ENCODE results near the gene DGKE. TPM values are rescaled to one million over a fixed set of nuclear protein-coding genes. Genes with fewer than 3 reads are reported as not detected.

The DGKE gene
- total and polyA plus RNA-seq, 2 of the 13 experiments (the other 11 are each of a cell fraction or from before 2014, with no cell fraction given) = 3.2 to 5.3 TPM

- TF ChIP-seq ZGPAT (CRISPR knock-in tag; IDR thresholded peaks at IDR 0.05) = peak; percentile 61; the same call in 1 of the 2 replicates
- 0 out of 2 replicates have a peak, but pooled peaks have one; percentile 45 for TF ChIP-seq PAWR (CRISPR knock-in tag; IDR thresholded peaks at IDR 0.05; ENCODE audit: borderline replicate concordance)
- no peak for TF ChIP-seq ZNF124 (CRISPR knock-in tag; IDR thresholded peaks at IDR 0.05)
- peak; percentile 76 for TF ChIP-seq RXRB (CRISPR knock-in tag; IDR thresholded peaks at IDR 0.05; ENCODE audit: borderline replicate concordance)
- peak; percentile 32; the same call in 1 of the 2 replicates for TF ChIP-seq POGZ (CRISPR knock-in tag; IDR thresholded peaks at IDR 0.05)
- TF ChIP-seq THAP11 (CRISPR knock-in tag; IDR thresholded peaks at IDR 0.05) = 0 out of 2 replicates have a peak, but pooled peaks have one; percentile 29
- TF ChIP-seq, protein P1, sequence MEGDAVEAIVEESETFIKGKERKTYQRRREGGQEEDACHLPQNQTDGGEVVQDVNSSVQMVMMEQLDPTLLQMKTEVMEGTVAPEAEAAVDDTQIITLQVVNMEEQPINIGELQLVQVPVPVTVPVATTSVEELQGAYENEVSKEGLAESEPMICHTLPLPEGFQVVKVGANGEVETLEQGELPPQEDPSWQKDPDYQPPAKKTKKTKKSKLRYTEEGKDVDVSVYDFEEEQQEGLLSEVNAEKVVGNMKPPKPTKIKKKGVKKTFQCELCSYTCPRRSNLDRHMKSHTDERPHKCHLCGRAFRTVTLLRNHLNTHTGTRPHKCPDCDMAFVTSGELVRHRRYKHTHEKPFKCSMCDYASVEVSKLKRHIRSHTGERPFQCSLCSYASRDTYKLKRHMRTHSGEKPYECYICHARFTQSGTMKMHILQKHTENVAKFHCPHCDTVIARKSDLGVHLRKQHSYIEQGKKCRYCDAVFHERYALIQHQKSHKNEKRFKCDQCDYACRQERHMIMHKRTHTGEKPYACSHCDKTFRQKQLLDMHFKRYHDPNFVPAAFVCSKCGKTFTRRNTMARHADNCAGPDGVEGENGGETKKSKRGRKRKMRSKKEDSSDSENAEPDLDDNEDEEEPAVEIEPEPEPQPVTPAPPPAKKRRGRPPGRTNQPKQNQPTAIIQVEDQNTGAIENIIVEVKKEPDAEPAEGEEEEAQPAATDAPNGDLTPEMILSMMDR (CRISPR knock-in tag; IDR thresholded peaks at IDR 0.05) = peak; percentile 95
- peak; percentile 34 for TF ChIP-seq FOSL2 (CRISPR knock-in tag; IDR thresholded peaks at IDR 0.05)
- TF ChIP-seq, protein P2, sequence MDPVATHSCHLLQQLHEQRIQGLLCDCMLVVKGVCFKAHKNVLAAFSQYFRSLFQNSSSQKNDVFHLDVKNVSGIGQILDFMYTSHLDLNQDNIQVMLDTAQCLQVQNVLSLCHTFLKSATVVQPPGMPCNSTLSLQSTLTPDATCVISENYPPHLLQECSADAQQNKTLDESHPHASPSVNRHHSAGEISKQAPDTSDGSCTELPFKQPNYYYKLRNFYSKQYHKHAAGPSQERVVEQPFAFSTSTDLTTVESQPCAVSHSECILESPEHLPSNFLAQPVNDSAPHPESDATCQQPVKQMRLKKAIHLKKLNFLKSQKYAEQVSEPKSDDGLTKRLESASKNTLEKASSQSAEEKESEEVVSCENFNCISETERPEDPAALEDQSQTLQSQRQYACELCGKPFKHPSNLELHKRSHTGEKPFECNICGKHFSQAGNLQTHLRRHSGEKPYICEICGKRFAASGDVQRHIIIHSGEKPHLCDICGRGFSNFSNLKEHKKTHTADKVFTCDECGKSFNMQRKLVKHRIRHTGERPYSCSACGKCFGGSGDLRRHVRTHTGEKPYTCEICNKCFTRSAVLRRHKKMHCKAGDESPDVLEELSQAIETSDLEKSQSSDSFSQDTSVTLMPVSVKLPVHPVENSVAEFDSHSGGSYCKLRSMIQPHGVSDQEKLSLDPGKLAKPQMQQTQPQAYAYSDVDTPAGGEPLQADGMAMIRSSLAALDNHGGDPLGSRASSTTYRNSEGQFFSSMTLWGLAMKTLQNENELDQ (CRISPR knock-in tag; IDR thresholded peaks at IDR 0.05; ENCODE audit: borderline replicate concordance) = peak; percentile 10; the same call in 1 of the 2 replicates
- TF ChIP-seq, protein P3, sequence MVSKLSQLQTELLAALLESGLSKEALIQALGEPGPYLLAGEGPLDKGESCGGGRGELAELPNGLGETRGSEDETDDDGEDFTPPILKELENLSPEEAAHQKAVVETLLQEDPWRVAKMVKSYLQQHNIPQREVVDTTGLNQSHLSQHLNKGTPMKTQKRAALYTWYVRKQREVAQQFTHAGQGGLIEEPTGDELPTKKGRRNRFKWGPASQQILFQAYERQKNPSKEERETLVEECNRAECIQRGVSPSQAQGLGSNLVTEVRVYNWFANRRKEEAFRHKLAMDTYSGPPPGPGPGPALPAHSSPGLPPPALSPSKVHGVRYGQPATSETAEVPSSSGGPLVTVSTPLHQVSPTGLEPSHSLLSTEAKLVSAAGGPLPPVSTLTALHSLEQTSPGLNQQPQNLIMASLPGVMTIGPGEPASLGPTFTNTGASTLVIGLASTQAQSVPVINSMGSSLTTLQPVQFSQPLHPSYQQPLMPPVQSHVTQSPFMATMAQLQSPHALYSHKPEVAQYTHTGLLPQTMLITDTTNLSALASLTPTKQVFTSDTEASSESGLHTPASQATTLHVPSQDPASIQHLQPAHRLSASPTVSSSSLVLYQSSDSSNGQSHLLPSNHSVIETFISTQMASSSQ (IDR thresholded peaks at IDR 0.05; ENCODE audit: low read depth) = peak; percentile 81
- TF ChIP-seq, protein P3 (CRISPR knock-in tag; IDR thresholded peaks at IDR 0.05; ENCODE audit: borderline replicate concordance) = peak; percentile 88
- TF ChIP-seq ZNF652 (CRISPR knock-in tag; IDR thresholded peaks at IDR 0.05; ENCODE audit: borderline replicate concordance, low read depth) = peak; percentile 68; the same call in 1 of the 2 replicates
- TF ChIP-seq MED1 (CRISPR knock-in tag; IDR thresholded peaks at IDR 0.05) = peak; percentile 65
- no peak for TF ChIP-seq SP5 (CRISPR knock-in tag; IDR thresholded peaks at IDR 0.05; ENCODE audit: borderline replicate concordance, low read depth)
- TF ChIP-seq SAP130 (CRISPR knock-in tag; IDR thresholded peaks at IDR 0.05; ENCODE audit: low read depth) = peak; percentile 60; the same call in 1 of the 2 replicates
- TF ChIP-seq, protein P4, sequence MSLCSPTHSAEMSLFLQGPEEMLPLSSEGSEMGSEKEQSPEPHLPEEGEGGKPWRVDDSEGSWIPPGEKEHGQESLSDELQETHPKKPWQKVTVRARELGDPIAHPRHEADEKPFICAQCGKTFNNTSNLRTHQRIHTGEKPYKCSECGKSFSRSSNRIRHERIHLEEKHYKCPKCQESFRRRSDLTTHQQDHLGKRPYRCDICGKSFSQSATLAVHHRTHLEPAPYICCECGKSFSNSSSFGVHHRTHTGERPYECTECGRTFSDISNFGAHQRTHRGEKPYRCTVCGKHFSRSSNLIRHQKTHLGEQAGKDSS (CRISPR knock-in tag; IDR thresholded peaks at IDR 0.05; ENCODE audit: borderline replicate concordance, low read depth) = 0 out of 2 replicates have a peak, but pooled peaks have one; percentile 38
- no peak for TF ChIP-seq ZNF644 (CRISPR knock-in tag; IDR thresholded peaks at IDR 0.05; ENCODE audit: low read depth)
- TF ChIP-seq ATAD3A (CRISPR knock-in tag; IDR thresholded peaks at IDR 0.05) = no peak
- peak; percentile 80 for TF ChIP-seq ZNF331 (CRISPR knock-in tag; IDR thresholded peaks at IDR 0.05)
- no peak for TF ChIP-seq PLRG1 (conservative IDR thresholded peaks at IDR 0.05)
Observed at GRCh38 chr17:56819431-56820145, 14.4 kb upstream of the DGKE start (continued).

Measured in HepG2 (cell line).